ENCODE results near the gene MICU1. TPM values are rescaled to one million over a fixed set of nuclear protein-coding genes. Genes with fewer than 3 reads are reported as not detected.
"Not testable (repeated sequence)": the region's sequence is repeated elsewhere in the genome, so short reads cannot be mapped to it uniquely, and the experiment has no call there.

Gene MICU1
- polyA plus RNA-seq, 4 donors = 65.2 to 93.4 (median 76.6) TPM

DNA sequence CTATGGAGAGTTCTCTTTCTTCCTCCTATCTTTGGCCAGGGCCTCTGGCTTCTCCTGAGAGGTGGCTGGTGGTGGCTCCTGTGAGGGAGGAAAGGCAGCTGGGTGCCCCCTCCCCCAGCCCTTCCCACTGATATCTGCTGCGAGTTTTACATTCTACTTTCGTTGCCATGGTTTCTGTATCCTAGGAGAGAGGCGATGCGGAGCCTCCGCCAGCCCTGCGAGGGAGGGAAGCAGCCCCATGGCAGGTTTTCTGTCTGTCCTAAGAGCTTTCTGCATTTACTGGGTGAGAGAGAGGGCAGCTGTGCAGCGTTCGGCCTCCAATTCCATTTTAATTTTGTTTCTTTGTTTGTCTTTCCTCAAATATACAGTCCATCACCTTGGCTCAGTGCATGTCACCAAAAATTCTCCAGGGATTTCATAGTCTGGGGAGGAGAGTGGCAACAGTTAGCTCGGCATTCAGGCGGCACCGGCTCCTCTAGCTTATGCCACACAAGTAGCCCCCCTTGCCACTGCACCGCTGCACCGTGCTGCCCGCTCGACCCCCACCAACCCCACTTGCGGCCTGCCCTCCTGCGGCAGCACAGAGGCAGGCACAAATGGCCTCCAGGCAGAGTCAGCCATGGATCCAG, 291.6 kb downstream of the MICU1 start:
- no peak for DNase-seq (ENCODE audit: low read depth in 4 of 4, low spot score in 3 of 4)

DNA sequence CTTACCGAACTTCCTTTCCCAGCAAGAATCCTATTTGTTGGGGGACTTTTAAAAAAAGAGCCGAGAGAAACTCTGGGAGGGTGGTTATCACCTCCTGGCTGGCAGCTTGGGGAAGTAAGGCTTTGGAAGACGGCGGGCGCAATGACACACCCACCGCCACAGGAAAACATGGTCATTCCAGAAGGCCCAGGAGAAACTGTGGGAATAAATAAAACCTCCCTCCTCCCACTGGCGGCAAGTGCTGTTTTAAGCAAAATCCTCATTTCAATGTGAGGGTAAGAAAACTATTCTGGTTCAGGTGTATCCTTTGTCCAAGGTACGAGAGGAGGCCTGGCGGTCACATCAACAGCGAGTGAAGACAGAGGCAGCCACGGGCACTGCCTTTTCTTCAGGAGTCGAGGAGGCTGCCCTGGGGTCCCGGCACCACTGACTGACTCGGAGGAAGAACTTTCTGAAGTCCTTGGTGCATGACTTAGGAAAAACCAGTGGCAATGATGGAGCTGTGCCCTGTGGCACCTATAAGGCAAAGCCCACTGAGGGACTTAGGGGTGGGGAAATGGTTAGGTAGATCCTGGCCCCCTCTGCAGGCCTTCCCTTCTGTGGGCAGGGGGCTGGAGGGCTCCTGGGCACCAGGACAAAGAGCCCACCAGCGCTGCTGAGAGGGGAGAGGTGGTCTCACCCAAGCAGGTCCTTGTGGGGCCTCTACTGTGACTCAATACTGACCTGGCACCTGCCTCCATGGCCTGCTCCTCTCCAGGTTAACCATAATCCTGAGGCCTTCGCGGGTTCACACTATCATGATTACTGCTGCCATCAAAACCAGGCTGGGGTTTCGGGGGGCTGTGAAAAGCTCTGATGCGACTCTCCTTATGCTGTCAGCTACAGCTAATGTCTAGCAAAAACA, 292.5 kb downstream of the MICU1 start:
- DNase-seq (ENCODE audit: low read depth in 4 of 4, low spot score in 3 of 4) = no peak

DNA sequence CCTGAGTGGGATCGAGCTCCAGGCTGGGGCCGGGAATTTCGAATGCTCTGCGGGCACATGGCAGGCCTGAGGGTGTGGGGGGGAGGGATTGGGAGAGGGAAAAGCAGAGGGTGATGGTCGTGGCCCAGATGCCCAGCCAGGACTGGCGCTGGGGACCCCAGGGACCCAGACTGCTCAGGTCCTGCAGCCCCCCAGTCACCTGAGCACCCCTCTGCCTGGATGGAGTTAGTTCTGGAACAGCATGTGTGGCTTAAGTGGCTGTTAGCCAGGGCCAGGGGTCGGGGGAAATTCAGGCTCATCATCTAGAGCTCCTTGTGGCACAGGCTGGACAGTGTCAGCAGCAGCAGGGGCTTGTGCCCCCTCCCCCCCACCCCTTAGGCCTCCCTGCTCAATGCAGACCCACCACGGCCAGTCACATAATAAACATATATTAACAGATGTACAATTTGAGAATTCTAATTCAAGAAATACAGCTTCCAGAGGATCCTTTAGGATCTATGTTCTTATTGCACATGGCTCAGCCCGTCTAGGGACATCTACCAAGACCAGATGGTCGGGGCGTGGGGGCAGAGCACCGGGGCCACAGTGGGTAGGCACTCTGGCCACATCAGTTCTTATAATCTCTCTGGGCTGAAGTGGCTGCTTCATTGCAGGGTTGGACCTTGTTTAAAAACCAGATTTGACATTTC, 293.3 kb downstream of the MICU1 start:
- DNase-seq (ENCODE audit: low read depth in 4 of 4, low spot score in 3 of 4) = no peak

DNA sequence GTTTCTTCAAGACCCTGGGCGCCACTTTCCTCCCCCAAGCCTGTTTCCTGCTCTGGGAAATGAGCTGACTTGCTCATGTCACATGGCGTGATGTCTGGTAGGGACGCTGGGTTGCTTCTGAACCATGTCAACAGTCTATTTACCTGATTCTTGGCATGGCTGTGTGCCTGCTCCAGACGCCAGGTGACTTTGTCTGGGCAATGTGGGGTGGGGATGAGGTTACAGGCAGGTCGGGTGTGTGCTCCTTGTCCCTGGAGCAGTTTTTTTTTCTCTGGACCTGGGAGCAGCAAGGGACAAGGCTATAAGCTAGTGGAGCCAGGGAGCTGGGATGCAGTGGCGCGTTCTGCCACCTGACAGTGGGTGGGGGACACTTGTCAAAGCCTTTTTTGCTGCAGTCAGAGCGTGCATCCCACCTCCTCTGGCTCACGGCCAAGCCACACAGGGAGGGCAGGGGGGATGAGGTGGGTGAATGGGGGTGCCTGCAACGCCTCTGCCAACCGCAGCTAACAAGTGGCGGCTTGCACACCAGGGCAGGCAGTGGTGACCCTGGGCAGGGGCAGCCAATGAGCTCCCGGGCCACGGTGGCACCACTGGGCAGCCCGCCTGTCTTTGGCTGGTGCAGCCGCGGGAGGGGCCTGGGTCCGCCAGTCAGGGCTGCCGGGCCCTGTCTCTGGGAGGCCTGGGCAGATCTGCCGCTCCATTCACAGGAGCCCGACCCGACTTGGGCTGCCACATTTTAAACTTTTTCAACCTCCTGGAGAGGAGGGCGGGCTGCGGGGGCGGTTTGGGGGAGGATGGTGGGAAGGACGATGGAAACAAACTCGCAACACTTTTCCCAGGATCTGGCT, 294.1 kb downstream of the MICU1 start:
- peak in 3 of 4 donors; percentile 76 to 86 (median 77) for DNase-seq (ENCODE audit: low read depth in 4 of 4, low spot score in 3 of 4)

DNA sequence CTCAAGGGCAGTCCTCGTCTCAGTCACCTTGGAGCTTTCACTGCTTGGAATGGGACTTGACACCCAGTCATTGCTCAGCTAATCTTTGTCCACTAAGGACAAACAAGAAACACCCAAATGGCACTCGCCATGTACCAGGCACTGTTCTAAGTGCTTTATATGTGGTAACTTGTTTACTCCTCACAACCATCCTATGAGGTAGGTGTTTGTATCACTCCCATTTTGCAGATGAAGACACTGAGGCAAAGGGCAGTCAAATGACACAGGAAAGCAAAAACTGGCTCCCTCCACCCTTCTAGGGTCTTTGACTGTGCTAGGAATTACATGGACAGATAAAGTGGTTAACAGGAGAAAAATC, 295.8 kb downstream of the MICU1 start:
- no peak for DNase-seq (ENCODE audit: low read depth in 4 of 4, low spot score in 3 of 4)

DNA sequence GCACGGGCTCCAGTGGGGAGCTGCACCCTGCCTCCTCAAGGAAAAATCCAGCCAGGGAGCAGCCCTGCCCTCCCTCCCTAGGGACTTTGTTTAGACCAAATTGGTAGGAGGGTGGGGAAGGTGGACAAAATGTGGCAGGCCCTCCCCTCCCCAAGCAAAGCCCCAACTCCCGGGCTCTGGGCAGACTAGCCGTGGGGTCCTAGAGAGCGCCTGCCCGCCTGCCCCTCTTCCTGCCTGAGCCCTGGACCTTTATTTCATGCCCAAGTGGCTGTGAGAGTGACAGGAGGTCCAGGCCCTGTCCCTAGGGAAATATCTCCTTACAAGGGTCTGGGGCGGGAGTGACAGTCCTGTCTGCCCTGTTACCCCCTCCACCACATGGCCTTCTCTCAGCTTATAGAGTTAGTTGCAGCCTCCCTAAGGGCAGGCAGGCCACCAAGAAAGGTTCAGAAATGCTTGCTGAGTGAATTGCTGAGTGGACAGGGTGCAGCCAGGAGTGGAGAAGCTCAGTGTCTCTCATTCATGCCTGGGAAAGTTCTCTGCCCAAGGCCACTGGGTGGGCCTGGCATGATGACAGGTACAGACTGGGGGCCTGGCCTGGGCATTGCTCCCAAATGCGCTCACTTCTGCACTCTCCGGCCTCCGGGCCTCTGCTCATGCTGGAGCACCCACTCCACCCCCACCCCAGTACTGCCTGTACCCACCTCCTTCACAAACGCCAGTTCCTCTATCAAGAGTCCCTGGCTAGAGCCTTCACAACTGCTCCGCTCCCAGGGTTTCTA, 296.4 kb downstream of the MICU1 start:
- DNase-seq (ENCODE audit: low read depth in 4 of 4, low spot score in 3 of 4) = no peak

DNA sequence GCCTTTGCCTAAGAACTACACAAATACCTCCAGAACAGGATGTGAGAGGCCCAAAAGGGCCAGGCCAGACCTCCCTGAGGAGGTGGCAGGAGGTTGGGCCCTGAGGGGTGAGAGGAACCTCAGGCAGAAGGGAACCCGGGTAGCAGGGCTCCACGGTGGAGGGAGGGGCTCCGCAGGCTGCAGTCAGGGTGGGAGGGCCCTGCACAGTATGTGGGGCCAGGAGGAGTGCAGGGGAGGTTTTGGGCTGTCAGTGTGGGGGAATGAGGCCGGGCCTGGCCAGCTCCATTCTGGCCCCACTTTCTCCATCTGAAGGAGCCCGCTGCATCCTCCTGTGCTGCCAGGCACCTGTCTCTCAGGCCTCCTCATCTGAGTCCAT, 297.1 kb downstream of the MICU1 start:
- no peak for DNase-seq (ENCODE audit: low read depth in 4 of 4, low spot score in 3 of 4)

DNA sequence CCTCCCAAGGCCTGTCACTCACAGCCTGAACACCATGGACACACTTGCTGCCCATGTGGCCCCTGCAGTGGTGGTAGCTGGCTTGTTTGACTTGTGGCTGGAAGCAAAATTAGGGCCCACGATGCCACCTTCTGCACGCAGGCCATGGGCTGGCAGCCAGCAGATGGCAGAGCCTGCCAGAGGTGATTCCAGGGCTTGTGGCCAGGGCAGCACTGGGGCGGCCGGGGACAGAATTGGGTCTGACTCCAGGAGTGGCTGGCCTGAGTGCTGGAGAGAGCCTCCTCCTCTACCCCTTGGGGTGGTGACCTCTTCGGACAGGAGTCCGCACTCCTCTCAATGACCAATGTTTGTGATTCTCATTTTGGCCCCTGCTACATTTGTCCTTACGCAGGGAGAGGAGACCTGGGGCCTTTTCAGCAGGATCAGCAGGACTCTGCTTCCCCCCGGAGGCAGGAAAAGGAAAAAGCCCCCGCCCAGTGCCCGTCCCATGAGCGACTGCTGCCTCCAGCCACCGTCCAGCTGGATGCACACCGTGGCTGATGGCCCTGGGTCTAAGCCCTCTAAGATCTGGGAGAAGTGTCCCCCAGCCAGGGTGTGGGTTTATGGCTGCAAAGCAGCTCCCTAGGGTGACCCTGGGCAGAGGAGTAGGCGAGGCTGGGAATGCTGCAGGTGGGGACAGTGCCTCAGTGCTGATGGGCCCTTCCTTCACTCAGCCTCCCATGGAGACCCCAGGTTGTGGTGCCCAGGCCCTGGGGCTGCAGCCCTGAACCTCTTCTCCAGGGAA, 297.6 kb downstream of the MICU1 start:
- no peak for DNase-seq (ENCODE audit: low read depth in 4 of 4, low spot score in 3 of 4)

DNA sequence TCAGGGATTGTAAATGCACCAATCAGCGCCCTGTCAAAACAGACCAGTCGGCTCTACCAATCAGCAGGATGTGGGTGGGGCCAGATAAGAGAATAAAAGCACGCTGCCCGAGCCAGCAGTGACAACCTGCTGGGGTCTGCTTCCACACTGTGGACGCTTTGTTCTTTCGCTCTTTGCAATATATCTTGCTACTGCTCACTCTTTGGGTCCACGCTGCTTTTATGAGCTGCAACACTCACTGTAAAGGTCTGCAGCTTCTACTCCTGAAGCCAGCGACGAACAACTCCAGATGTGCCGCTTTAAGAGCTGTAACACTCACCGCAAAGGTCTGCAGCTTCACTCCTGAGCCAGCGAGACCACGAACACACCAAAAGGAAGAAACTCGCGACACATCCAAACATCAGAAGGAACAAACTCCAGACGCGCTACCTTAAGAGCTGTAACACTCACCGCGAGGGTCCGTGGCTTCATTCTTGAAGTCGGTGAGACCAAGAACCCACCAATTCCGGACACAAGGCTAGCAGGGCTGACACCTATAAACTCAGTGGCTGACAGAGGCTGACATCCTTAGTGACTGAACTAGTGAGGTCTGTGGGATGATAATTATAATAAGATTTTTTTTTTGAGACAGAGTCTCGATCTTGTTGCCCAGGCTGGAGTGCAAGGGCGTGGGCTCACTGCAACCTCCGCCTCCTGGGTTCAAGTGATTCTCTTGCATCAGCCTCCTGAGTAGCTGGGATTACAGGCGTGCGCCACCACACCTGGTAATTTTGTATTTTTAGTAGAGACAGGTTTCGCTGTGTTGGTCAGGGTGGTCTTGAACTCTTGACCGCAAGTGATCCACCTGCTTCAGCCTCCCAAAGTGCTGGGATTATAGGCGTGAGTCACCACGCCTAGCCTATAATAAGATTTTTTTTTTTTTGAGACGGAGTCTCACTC, 298.9 kb downstream of the MICU1 start:
- not testable (repeated sequence) for DNase-seq (ENCODE audit: low read depth in 4 of 4, low spot score in 3 of 4)

DNA sequence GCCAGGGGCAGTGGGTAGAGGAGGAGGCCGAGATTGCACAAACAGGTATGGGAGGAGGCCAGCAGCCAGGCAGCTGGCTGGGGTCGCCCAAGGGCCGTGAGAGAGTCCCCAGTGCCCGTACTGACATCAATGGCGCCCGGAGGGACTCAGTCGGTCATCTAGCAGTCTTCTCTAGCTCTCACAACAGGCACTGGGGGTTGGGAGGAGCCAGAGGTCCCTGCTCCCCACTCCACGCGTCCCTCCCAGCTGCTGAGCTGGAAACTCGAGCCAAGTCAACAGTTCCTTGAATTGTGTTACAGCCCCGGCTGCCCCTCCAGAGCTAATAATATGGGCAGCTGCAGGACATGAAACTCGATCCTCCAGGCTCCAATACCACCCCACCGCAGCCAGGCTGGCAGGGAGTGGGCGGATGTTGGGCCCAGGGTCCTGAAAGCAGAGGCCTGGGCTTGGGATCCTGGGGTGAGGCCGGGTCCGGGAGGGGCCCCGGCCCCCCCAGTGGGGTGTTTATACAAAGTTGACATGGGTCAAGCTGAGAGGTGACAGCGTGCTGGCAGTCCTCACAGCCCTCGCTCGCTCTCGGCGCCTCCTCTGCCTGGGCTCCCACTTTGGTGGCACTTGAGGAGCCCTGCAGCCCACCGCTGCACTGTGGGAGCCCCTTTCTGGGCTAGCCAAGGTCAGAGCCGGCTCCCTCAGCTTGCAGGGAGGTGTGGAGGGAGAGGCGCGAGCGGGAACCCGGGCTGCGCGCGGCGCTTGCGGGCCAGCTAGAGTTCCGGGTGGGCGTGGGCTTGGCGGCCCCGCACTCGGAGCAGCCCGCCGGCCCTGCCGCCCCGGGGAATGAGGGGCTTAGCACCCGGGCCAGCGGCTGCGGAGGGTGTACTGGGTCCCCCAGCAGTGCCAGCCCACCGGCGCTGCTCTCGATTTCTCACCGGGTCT, 300.4 kb downstream of the MICU1 start:
- DNase-seq (ENCODE audit: low read depth in 4 of 4, low spot score in 3 of 4) = peak in 3 of 4 donors; percentile 68 to 81 (median 70)

DNA sequence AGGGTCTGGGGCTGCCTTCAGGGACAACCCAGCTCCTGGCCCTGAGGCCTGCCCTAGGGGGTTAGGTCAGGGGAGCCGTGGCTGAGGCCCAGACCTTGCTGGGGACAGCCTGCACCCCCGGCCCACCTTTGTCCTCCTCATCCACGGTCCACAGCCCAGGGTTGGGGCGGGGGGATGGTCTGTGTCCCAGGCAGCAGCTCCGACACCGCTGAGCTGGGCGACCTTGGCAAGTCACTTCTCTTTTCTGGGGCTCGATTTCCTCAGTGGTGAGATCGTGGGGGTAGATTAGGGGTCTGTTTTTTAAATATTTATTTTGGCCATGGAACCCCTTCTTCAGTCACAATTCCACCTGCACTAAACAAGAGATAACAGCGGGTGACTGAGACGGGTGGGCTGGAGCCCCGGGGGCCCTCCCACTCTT, 302.1 kb downstream of the MICU1 start:
- DNase-seq (ENCODE audit: low read depth in 4 of 4, low spot score in 3 of 4) = no peak

DNA sequence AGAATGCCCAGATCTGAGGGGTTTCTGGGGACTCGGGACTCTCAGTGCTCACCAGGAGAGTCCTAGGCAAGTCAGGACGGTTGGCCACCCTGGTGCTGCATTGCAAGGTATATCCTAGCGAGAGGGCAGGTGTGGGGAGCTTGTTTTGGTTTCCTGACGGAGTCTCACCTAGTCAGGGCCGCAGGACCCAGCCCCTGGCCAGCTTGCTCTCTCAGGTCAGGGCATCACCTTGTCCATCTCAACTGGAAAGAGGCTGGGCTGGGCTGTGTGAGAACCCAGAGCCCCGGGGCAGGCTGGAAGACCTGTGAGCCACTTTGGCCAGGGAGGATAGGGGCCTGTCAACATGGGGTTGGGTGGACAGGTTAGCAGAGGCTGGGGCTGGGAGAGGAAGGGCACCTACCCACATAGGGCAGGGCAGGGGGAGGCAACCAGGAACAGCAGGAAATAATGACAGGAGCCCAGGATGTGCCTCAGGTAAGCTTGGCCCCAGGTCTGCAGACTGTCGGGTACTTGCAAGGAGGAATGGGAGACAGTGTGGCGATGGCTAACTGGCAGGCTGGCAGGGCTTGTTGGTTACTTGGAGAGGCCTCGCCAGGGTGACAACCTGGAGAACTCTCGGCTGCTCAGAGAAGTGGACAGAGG, 302.6 kb downstream of the MICU1 start:
- no peak for DNase-seq (ENCODE audit: low read depth in 4 of 4, low spot score in 3 of 4)

DNA sequence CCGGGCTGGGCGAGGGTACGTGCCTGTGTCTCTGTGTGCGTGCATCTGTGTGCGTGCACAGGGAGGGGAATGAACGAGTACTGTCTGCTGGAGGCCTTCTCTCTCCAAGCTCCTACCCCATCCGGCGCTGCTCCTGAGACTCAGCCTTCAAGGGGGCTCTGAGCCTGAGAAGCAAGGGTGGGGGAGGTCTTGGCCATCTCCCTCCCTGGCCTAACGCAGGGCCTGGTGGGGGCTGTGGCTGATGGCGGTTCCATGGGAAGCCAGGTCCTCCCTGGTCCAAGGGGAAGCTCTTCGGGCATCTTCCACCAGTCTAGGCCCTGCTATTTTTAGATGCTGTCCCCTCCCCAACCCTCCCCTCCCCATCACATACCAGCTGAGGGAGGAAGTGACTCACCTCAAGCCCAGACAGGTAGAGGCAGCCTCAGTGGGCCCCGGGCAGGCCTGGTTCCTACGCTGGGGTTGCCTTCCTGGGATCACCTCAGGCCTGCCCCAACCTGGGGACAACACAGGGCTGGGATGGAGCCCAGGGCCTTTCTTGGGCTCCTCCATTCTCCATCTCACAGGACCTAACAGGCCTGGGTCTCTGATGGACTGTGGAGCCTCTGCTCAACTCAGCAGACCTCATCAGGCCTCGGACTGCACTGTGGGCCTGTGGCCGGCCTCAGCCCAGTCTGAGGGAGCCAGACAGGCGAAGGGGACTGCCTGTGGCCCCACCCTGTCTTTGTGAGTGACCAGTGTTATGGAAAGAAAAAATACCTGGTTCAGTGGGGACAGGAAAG, 303.4 kb downstream of the MICU1 start:
- DNase-seq (ENCODE audit: low read depth in 4 of 4, low spot score in 3 of 4) = no peak

DNA sequence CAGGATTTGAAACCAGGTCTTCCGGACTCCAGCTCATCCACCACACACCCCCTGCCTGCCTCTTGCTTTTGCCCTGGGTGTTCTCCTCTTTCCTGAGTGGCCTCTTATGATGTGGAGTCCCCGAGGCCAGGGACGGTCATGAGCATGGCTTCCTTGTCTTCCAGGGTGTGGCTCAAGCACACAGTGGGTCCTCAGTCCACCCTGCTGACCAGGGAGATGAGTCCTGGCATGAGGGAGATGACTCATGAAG, 303.9 kb downstream of the MICU1 start:
- DNase-seq (ENCODE audit: low read depth in 4 of 4, low spot score in 3 of 4) = no peak

DNA sequence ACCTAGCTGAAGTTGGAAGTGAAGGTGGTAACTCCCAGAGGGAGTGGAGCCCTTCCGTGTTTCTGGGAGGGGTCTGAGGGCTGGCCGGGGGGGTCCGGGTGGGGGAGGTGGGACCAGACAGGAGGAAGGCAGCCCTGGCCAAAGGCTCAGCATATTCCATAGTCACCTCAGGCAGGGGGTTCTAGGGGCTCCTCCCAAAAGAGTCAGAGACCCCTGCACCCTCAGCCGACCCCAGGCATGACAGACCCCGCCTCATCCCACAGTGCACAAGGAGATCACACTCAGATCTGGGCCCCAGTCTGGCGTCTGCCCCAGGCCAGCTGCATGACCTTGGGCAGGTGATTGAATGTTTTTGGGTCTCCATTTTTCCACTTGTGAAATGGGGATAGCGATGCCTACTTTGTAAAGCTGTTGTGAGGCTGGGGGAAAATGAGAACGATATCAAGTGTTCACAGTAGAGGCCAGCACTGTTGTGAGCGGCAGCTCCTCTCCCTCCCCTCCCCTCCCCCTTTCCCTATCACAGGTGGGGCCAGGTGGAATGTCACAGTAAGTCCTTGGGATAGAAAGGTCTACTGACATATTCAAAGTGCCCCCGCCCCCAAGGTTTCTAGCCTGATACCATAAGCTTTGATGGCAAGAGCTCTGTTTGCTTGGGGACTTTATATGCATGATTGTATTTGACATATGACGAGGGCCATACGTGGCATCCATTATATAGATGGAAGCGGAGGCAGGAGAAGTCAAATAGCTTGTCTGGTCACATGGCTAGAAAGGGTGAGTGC, 304.4 kb downstream of the MICU1 start:
- no peak for DNase-seq (ENCODE audit: low read depth in 4 of 4, low spot score in 3 of 4)

Measured in left renal pelvis (tissue), 4 donors.